NCI-H187 (cell line): ENCODE data around the gene ETV5.
"Not testable (repeated sequence)": the region's sequence is repeated elsewhere in the genome, so short reads cannot be mapped to it uniquely, and the experiment has no call there.

Experiments used
- DNase-seq, 2 experiments: peaks; one replicate each; lab custom pipeline; 2025; lab: John Stamatoyannopoulos, UW

Gene ETV5

GRCh38 chr3:186021673-186022362 is 87.1 kb downstream of the ETV5 start:
- DNase-seq, result no peak

DNA sequence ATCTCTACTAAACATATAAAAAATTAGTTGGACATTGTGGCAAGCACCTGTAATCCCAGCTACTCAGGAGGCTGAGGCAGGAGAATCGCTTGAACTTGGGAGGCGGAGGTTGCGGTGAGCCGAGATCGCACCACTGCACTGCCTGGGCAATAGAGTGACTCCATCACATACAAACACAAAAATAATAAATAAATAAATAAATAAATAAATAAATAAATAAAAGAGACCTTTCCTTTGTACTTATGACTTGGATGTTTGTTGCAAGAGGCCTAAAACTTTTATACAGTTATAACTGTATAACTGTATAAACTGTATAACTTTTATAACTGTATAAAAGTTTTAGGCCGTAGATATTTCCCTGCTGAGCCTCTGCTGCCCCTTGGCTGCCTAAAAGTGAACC is 87.6 kb downstream of the ETV5 start:
- not testable (repeated sequence) for DNase-seq

DNA sequence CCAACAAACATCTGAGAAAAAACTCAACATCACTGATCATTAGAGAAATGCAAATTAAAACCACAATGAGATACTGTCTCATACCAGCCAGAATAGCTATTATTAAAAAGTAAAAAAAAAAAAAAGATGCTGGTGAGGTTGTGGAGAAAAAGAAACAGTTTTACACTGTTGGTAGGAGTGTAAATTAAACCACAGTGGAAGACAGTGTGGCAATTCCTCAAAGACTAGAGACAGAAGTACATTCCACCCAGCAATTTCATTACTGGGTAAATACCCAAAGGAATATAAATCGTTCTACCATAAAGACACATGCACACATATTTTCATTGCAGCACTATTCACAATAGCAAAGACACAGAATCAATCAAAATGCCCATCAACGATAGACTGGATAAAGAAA is 89.6 kb downstream of the ETV5 start:
- DNase-seq, result not testable (repeated sequence)

GRCh38 chr3:186014866-186015265 is 94.0 kb downstream of the ETV5 start:
- no peak for DNase-seq

- DNase-seq, result no peak
Observed at GRCh38 chr3:186013312-186013711, 95.6 kb downstream of the ETV5 start.

DNA sequence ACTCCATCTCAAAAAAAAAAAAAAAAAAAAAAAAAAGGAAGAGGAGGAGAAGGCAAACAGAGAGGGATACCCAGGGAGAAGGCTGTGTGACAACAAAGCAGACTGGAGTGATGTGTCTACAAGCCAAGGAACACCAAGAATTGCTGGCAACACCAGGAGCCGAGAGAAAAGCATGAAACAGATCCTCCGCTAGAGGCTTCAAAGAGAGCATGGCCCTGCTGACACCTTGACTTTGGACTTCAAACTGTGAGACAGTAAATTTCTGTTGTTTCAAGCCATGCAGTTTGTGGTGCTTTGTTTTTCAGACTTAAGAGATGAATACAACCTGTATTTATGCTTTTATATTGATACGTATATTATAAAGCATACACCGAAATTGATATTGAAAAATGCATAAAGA is 96.8 kb downstream of the ETV5 start:
- no peak for DNase-seq

- DNase-seq, result no peak
Observed at GRCh38 chr3:186004671-186005070, 104.2 kb downstream of the ETV5 start.

DNA sequence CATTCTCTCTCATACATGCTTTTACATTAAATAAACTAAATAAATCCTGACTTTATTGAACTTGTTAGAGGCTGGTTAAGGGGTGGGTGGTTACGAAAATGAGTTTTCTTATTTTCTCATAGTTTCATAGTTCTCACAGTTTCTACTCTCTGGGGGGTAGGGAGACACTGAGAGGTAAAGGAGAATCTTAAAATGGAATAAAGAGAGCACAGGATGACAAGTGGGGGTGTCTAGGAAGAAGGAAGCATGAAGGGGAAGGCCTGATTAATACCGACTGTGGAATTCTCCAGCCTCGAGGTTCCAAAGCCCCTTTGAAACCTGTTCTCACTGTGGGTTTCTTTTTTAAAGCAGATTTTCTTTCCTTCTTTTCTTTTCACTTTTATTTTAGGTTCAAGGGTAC is 104.7 kb downstream of the ETV5 start:
- no peak for DNase-seq

- no peak for DNase-seq
Observed at GRCh38 chr3:186003610-186004009, 105.3 kb downstream of the ETV5 start.

DNA sequence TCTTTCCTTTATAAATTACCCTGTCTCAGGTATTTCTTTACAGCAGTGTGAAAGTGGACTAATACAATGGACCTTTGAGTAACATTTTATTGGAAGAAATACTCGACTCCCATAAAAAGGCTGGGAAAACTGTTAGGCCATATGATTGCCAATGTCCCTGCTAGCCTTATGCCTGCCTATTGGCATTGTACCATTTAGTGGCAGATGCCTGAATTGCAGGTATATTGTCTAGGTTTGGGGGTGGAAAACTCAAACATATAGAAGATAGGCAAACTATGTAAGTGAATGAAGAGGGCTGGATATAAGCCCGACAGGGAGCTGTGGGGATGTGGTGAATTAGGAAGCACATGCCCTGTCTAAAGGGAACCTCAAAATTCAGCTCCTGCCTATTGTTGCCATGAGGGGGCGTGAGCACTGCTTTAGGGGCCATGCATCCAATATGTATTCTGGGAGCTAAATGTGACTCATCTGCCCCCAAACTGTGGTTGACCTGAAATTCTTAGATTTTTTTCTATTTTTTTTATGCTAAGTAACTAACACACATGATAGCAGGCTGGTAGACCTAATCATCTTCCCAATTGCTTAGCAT is 105.9 kb downstream of the ETV5 start:
- DNase-seq, result no peak

- no peak for DNase-seq
Observed at GRCh38 chr3:186001842-186002241, 107.0 kb downstream of the ETV5 start.

GRCh38 chr3:185999221-185999620 is 109.7 kb downstream of the ETV5 start:
- no peak for DNase-seq

DNA sequence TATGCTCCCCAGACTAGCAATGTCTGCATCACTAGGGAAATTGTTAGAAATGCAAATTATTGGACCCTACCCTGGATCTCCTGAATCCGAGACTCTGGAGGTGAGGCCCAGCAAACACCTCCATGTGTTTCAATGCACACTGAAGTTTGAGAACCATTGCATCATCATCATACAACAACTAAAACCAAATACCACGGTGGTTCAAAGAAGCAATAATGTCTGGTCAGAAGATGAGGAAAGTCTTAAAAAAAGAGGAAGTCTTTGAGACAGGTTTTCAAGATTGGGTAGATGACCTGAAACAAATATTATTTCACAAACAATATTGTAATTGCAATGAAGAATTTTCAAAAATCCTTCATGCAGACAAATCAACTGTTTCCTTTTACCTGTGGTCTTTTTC is 110.8 kb downstream of the ETV5 start:
- DNase-seq, result no peak

GRCh38 chr3:185997130-185997529 is 111.8 kb downstream of the ETV5 start:
- DNase-seq, result no peak
